Omental fat pad (tissue), 4 donors: ENCODE measurements around the gene RNU6-9. TPM values are rescaled to one million over a fixed set of nuclear protein-coding genes. Genes with fewer than 3 reads are reported as not detected.

Experiments used
- ATAC-seq: fragments of 150-250 bp; one replicate; pipeline ENCODE4 v1.9.1; 2016; ENCODE audit warnings: mild to moderate bottlenecking, moderate library complexity; ENCODE audit not compliant: low FRiP score
- DNase-seq: peaks from one replicate; pipeline ENCODE4 v3.0.0-alpha.2; 2019; ENCODE audit warnings: low spot score
- CTCF ChIP-seq, 3 donors: fragments of 450-650 bp; IDR thresholded peaks; one replicate each; pipeline ENCODE4 v1.5.1; 2016 to 2017; ENCODE audit warnings: antibody characterized with exemption in 3 of 3, mild to moderate bottlenecking in 3 of 3, moderate library complexity in 2 of 3
- total RNA-seq, 4 donors: library from RNA; depleted of rRNA; stranded (reverse); fragments of >200 nt; gene quantifications; one replicate each; pipeline ENCODE4 v1.1.0, GENCODE V29; 2016

The RNU6-9 gene
- total RNA-seq, 4 donors from 2014 or later: not detected

DNA sequence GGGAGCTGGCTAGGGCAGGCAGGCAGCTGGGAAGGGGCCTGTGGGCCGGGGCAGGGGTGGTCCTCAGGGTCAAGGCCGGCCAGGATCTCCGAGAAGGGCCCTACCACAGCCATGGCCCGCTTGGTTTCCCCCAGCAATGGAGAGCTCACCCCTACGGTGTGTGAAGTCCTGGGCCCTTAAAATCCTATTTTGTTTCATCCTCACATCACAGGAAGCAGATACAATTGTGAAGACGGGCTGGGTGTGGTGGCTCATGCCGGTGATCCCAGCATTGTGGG is 8.7 kb downstream of the RNU6-9 start:
- TF ChIP-seq CTCF (IDR thresholded peaks at IDR 0.05): no peak
- ATAC-seq: no peak
- no peak for DNase-seq

DNA sequence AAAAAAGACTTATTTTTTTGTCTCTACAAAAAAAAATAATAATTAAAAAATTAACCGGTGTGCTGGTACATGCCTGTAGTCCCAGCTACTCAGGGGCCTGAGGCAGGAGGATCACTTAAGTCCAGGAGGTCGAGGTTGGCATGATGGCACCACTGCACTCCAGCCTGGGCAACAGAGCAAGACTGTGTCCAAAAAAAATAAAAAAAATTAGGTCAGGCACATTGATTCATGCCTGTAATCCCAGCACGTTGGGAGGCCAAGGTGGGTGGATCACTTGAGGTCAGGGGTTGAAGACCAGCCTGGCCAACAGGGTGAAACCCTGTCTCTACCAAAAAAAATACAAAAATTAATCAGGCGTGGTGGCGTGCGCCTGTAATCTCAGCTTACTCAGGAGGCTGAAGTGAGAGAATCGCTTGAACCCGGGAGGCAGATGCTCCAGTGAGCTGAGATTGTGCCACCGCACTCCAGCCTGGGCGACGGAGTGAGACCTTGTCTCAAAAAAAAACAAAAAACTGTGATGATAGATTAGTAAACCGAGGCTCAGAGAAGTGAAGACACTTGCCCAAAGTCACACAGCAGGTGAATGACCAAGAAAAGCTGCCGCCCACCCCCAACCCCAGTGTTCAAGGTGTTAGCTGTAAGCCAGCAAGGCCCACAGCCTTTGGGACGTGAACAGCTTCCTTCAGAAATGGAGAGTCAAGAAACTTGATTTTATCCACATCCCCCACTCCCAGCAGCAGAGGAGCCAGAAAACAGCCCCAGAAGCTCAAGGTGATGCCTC is 9.4 kb downstream of the RNU6-9 start:
- ATAC-seq (no peak), DNase-seq (no peak)
- no peak for TF ChIP-seq CTCF (IDR thresholded peaks at IDR 0.05)

- no peak for TF ChIP-seq CTCF (IDR thresholded peaks at IDR 0.05)
- ATAC-seq: no peak
Observed at GRCh38 chr19:903266-903797, 10.0 kb downstream of the RNU6-9 start.

GRCh38 chr19:904545-904944 is 11.3 kb downstream of the RNU6-9 start:
- no peak for TF ChIP-seq CTCF (IDR thresholded peaks at IDR 0.05)
- ATAC-seq: no peak
- no peak for DNase-seq

More at GRCh38 chr19:903266-903797, 10.0 kb downstream of the RNU6-9 start:
- DNase-seq: no peak

DNA sequence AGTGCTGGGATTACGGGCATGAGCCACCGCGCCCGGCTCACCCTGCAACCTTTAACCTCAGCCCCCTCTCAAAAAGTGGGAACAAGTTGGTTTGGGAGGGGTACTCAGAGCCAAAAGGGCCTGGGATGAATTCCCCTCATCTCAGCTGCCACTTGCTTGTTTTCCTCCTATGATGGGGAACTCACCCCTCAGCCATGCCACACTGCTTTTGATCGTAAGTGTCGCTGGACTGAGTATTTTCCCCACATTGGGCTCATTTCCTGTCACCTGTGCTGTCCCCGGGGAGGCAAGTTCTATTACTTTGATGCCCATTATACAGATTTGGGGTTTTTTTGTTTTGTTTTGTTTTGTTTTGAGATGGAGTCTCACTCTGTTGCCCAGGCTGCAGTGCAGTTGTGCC is 13.2 kb downstream of the RNU6-9 start:
- DNase-seq (no peak), ATAC-seq (no peak)
- TF ChIP-seq CTCF (IDR thresholded peaks at IDR 0.05): no peak

DNA sequence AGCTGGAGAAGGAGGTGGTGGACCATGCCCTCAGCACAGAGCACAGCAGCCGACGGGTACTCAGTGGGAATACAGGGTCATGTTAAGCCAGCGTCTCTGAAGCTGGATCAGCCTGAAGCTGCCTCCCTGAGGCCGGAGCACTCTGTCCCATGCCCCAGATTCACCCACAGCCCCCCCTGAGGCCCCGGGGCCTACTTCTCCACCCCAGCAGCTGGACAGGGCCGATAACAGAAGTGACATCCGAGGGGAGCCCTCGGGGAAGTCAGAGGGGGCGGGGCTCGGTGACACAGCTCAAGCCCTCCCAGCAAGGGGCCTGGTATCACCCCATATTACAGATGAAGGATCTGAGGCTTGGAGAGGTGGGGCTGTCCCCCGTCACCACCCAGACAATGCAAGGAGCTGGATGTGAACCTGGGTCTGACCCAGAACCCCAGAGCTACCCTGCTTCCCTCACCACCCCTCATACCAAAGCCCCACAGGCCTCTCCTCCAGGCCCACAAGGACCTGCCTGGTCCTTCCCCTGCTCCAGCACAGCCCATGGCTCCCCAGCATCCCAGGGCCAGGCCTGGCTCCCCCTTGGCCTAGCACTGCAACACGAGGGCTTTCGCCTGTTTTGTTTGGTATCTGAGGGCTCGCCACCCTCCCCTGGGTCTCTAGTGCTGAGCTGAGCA is 14.0 kb downstream of the RNU6-9 start:
- peak; percentile 11 for ATAC-seq
- DNase-seq: no peak
- no peak for TF ChIP-seq CTCF (IDR thresholded peaks at IDR 0.05)
